NCI-H460 (cell line): ENCODE data around the gene RHOG. TPM values are rescaled to one million over a fixed set of nuclear protein-coding genes. Genes with fewer than 3 reads are reported as not detected.
"Not testable (repeated sequence)": the region's sequence is repeated elsewhere in the genome, so short reads cannot be mapped to it uniquely, and the experiment has no call there.

Experiments used
- DNase-seq: peaks from one replicate; pipeline ENCODE4 v3.0.0-alpha.2; 2016; ENCODE audit warnings: low read depth; ENCODE audit errors: extremely low read depth
- polyA plus RNA-seq: library from polyadenylated mRNA; depleted of rRNA; stranded (reverse); fragments of >200 nt; gene quantifications from 2 replicates; pipeline ENCODE4 v1.2.3, GENCODE V29; 2014; cell fraction: nucleus; rRNA removed
- total RNA-seq: library from RNA; depleted of rRNA; stranded (reverse); fragments of >200 nt; shearing (Covaris generic); gene quantifications from 2 replicates; pipeline ENCODE4 v1.2.3, GENCODE V29; 2014; rRNA removed

RHOG gene
- total RNA-seq: 14.5 and 15.4 TPM in 2 replicates
- 7.1 and 7.4 TPM in 2 replicates for polyA plus RNA-seq

DNA sequence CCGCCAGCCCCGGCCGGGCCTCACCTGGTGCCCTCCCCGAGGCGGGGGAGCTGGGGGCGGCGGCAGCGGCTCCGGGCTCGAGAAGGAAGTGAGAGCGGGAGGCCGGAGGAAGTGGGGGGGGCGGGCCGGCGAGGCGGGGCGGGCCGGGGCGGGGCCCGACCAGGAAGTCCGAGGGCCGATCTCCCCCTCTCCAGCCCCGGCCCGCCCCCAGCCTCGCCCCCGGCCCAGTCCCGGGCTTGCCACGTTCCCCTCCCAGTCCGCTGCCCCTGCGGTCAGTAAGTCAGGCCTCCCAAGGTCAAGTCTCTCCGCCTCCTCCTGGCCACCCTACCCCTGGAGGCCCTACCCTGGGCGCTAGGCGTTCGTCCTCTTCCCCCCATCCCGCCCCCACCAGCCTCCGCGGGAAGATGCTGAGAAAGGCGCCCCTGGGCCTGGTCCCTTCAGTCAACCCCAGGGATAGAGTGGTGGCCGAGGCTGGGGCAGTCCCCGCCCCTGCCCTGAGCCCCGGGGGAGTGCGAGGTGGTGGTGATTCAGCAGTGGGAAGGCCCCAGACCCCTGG lies at the start of gene RHOG:
RHOG (minus strand) TSS at position 90 of the 556 bp plus-strand sequence. CDS start 12,821 bp downstream, outside the sequence.
- DNase-seq: peak; percentile 62

- no peak for DNase-seq
These were observed 49.3 kb upstream of the RHOG start for GRCh38 chr11:3890014-3890413.

DNA sequence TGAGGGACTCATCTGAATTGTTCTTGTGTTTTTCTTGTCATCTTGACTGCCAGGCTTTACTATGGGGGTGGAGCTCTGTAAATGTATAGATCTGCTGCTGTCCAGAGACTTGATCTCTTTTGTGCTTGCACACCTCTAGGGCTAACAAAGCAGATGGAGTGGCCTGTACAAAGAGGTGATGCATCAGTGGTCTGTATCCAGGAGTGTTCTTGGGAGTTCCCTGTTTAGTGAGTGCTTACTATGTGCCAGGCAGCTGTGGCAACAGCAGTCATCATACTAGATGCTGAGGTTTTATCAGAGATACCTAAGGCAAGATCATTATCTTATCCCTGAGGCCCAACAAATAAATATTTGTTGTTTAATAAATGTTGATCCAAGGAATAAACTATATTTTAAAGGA lies 48.1 kb upstream of the RHOG start:
- DNase-seq: no peak

DNA sequence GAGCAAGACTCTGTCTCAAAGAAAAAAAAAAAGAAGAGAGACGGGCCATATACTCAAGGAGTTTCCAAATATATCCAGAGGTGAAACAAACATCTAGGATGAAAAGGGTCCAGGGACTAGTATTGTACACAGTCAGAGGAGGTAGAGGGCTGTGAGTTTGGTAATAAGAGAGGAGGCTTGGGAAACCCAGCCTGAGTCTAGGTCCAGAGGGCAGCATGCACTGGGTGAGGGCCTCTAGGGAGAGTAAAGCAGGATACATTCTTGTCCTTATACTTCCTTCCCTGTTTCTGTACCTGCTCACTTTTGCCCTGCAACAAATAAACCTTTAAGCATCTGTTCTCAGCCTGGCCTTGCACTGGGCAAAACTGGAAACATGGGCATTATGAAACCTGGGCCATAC lies 46.2 kb upstream of the RHOG start:
- no peak for DNase-seq

DNA sequence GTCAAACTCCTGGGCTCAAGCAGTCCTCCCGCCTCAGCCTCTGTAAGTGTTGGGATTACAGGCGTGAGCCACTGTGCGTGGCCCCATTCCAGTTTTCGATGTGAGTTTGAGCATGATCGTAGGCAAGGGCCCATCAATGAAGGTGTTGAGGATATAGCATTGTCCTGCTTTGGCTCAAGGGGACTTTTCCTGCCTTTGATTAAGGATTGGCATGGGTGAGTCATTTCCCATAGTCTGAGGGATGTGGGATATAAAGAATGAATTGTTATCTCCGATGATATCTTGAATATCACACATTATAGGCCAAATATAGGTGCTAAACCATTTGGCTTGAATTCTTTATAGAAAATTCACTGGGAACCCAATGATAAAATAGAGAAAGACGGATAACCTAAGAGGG lies 45.1 kb upstream of the RHOG start:
- DNase-seq: no peak

GRCh38 chr11:3882655-3883054 lies 41.9 kb upstream of the RHOG start:
- no peak for DNase-seq

GRCh38 chr11:3880724-3881123 lies 40.0 kb upstream of the RHOG start:
- no peak for DNase-seq

GRCh38 chr11:3879967-3880542 lies 39.3 kb upstream of the RHOG start:
- DNase-seq: no peak

- DNase-seq: no peak
These were observed 38.6 kb upstream of the RHOG start for GRCh38 chr11:3879216-3879966.

DNA sequence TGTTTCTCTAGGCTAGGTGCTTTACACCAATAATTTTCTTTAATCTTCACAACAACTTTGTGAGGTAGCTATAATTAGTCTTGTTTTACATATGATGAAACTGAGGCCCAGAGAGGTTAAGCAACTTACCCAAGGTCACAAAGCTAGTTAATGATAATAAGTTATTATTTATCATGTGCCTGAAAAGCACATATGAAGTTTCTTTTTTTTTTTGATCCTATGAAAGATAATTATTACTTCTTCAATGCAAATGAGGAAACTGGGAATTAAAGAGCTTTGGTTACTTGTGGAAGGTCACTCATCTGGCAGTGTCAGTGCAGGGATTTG lies 37.5 kb upstream of the RHOG start:
- no peak for DNase-seq

- no peak for DNase-seq
These were observed 36.9 kb upstream of the RHOG start for GRCh38 chr11:3877364-3878257.

DNA sequence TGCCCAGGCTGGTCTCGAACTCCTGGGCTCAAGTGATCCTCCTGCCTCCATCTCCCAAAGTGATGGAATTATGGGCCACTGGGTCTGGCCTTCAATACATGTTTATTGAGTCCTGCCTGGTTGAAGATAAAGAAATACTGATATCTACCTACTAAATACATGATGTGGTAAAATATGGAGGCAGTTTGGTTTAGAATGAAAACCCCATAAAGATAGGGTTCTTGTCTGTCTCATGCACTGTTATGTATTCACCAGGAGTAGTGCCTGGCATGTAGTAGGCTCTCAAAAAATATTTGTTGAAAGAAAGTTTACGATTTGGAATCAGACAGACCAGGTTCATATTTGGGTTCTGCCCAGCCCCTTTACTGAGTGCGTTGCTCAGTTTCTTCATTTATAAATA lies 35.9 kb upstream of the RHOG start:
- no peak for DNase-seq

GRCh38 chr11:3873712-3874349 lies 33.1 kb upstream of the RHOG start:
- DNase-seq: no peak

DNA sequence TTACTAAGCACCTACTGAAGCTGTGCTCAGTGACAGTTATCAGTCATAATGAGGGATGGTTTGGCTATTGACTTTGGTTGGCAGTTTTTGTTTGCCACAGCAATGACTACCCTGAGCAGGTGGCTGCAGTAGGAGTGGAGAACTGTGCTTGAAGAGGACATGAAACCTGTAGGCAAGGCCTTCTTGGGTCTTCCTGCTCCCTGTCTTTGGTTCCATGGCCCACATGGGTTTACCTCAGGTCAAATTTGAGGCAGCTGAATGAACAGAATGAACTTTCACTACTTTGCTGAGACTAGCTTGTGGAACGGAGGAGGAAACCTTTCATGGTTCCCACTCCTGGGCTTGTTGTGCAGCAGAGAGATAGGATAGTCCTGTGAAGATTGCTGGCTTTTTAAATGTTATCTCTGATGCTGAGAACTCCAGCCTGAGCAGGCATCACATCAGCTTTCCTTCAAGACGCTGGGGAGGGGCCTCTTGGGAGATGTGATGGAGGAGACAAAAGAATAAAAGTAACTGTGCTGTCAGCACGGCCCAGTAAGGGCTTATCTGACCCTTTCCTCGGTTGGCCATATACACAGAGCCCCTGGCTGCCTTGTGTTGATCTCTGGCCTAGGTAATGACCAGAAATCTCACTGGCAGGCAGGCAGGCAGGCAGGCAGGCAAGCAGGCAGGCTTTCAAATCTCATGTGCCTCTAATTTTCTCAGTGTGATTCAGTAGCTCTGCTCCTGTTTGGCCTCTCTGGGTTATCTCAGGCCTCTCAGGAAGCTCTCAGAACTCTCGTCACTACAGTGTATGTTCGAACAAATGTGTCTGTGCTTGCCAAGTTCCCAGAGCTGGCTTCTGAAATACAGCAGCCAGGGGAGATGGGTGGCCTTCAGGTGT lies 26.7 kb upstream of the RHOG start:
- DNase-seq: no peak

- DNase-seq: no peak
These were observed 26.1 kb upstream of the RHOG start for GRCh38 chr11:3866836-3867208.

DNA sequence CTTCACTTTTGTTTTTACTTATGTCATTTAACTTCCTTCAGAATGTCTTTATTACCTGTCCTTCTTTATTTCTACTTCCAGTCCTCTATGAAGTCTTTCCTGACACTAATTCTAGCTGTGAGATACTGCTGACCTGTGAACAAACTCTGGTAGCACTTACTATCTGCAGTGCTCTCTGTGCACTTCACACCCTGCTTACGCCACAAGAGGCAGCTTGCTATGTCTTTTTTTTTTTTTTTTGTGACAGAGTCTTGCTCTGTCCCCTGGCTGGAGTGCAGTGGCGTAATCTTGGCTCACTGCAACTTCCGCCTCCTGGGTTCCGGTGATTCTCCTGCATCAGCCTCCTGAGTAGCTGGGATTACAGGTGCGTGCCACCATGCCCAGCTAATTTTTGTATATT lies 25.4 kb upstream of the RHOG start:
- no peak for DNase-seq

- no peak for DNase-seq
These were observed 24.8 kb upstream of the RHOG start for GRCh38 chr11:3865388-3866193.

DNA sequence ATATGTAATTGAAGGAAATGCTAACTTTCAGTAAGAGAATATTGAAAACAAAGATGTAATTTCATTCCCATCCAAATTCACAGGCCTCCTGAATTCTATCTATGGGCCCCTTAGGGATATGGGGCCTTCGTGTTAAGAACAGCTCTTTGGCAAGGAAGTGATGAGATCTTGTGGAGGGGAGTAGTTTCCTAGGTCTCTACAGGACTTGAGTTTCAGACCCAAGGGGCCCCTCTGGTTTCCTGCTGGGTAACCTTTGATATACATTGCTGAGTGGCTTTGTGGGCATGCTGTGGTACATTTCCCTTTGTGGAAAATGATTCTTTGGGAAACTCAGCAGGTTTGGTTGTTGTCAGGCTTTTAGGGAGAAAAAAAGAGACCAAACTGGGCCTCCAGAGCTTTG lies 20.9 kb upstream of the RHOG start:
- no peak for DNase-seq

DNA sequence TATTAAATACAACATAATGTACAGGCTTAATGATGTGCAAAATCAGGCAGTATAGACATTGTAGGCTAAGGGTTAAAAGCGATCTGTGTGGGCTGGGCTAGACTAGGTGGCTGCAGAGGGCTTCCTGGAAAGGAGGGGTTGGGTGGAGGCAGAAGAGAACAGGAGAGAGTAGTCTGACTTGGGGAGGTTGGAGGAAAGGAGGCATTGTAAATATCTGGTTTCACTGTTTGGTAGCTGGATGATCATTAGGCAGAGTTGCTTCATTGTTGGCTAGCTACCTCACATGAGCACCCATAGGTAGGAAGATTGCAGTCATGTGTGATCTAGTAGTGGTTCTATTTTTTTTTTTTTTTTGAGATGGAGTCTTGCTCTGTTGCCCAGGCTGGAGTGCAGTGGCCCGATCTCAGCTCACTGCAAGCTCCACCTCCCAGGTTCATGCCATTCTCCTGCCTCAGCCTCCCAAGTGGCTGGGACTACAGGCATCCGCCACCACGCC lies 20.2 kb upstream of the RHOG start:
- not testable (repeated sequence) for DNase-seq
